KG1 (cell line): Measurements from ENCODE around the gene ICA1.

Experiments
- DNase-seq: peaks from one replicate; lab custom pipeline; 2025; lab: John Stamatoyannopoulos, UW

Gene ICA1

GRCh38 chr7:8200717-8201116, 61.2 kb downstream of the ICA1 start:
- DNase-seq: no peak

GRCh38 chr7:8200316-8200715, 61.7 kb downstream of the ICA1 start:
- no peak for DNase-seq

DNA sequence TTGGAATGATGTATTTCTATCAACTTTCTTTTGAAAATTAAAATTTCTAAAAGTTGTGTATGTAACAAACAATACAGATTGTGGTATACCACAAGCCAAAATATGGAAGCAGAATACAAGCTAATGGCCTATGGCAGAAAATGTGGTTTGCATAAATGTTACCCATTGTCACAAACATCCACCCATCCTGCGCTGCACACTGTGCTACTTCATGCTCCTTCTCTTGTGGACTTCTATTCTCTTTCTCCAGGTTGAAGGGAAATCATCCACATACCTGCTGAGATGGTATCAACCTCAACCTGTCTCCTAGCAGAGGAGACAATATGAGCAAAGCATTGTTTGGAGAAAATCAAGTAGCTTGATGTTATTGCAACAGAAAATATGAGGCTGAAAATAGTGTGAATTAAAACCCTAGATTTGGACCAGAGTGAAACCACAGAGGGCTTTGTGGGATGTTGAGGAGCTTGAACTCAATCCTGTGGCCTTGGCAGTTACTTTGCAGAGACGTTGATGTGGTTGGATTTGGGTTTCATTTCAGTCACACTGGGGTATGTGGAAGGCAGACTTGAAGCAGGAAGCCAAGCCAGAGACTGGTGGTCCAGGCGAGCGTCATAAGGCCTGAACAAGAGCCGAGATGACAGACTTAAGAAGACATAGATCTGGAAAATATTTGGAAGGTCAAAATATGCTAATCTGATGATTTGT, 63.8 kb downstream of the ICA1 start:
- DNase-seq: no peak

DNA sequence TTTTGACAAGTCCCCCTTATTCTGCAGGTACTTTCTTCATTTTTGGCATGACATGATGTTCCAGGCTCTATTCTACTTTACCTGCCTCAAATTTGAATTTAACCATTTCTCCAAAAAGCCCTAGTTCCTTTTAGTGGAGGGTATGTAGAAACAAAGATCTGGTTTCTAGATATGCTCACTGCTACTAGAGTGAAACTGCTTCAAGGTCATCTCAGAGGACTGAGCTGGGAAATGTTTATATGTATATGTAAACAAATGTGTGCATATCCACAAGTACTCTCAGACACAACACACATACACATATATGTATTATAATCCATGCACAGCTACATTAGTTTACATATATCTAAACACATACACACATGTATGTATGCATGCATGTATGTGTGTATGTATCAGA, 69.1 kb downstream of the ICA1 start:
- DNase-seq: no peak

DNA sequence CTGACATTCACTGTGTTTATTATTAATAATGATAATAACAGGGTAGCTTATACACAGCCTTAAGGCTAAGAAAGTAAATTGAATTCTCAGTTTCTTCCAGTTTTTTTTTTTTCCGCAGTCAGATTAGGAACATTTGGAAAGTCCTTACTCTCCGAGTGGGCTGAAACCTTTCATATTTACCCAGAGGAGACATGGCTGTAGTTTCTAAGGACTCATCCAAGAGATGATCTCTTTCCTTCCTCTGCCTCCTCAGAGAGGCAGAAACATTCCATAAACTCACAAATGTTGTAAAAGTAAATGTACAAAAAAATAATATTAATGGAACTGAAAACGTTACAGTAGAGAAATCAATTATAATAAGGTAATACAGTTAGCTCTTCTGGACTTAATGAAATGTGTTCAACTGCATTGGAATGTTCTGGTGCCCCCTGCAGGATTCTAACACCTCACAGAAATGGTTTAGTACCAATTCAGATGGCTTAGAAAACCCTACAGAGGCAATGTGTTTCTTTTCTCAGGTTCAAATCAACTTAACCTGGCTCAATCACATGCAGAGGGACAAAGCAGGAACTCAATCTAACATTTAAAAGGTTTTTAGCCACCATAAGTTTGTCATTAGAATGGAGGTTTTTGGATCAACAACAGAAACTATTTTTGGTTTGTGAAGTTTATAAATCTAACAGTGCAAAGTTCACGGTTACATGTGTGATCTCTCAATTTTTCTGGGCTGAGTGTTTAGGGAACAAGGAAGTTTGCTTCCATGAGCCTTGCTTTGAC, 71.7 kb downstream of the ICA1 start:
- peak; percentile 55 for DNase-seq

- no peak for DNase-seq
Observed at GRCh38 chr7:8189625-8190024, 72.3 kb downstream of the ICA1 start.

DNA sequence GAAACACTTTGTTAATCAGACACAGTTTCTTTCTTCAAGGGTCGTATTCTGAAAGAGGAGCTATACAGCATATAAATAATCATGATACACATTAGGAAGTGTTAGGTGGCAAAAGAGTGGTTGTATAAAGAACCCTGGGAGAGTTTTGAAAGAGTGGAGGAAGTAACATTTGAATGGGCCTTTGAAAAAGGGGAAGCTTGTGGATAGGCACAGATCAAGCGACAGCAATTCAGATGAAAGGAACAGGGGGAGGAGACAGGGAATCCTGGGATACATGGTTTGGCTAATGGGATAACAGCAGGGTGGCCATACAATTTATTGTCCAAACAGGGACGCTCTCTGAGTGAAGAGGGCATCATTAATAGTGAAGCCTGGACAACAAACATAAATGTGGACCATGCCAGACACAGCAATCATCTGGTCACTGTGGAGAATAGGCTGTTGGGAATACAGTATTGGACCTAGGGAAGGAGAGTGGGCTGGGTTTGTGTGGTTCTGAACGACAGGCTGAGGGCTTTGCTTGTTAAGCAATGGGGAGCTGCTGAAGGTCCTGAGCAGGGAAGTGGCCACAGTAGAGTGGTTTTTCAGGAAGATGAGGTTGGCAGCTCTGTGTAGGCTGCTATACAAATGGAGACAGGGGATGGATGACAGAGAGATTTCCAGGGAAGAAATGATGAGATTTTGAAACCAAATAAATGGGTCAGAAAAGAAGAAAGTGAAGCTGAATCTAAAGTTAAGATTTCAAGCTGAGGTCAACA, 75.9 kb downstream of the ICA1 start:
- no peak for DNase-seq

DNA sequence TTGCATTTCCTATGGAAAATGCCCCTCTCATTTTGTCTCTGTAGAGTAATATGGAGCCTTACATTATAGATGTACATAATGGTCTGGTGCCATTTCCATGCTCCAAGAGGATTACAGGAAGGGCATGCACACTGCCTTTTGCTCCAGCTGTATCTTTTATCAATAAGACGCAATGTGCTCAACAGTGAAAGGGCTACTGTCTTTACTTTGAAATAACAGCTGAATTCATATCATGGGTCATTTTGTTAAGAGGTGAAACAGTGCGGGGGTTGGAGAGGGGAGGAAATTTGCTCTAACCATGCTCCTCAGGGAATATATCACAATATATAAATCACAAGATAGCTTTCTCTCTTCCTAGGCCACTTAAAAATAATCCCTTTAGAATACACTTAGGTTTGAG, 77.7 kb downstream of the ICA1 start:
- DNase-seq: no peak

GRCh38 chr7:8179486-8179885, 82.5 kb downstream of the ICA1 start:
- DNase-seq: no peak

DNA sequence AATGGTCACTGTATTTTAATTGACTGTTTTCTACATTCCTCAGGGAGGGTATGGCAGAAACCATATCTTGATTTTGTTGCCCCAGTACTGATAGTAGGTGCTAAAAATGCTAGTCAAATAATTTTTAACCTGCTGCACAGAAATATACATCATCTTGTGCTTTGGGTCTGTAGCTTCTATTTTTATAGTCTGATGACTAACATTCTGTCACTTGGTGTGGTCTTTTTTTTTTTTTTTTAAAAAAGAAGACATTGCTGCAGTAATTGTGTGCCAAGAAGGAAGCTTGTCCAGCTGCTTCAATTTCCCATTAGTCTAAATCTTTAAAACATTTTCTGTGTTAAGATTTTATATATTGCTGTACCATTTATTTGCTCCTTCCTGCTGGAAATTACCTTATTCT, 83.6 kb downstream of the ICA1 start:
- no peak for DNase-seq

DNA sequence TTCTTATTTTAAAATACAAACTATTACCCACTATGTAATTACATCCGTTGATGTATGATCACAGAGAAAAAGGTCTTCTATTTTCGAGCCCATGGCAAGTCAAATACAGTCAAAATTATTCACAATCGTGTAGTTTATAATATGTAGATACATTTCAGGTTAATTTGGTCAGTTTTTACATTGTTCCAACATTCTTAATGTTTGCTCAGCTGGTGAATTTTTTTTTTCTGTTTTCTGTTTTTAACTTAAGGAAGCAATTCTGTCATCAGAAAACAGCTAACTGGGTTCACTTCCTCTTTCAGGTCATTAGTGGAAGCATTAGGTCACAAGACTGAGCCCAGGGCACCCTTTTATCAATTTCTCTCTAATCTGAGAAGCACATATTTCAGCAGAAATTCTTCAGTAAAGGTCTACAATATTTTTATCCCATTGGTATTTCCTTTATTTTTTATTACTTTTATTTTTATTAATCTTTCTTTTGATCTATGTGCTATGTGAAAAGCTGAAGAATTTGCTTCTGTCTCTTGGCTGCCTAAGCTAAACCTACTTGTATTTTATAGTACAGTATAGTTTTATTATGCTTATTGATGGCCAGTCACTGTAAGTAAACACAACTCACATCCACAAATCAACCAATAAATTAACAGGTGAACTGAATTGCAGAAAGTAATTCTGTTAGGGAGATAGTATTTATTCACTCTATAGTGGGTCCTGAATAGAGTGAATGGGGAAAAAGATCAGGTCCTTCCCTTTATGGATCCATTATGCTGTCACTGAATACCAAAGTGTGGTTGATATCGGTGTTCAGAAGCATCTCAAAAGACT, 84.6 kb downstream of the ICA1 start:
- peak; percentile 22 for DNase-seq

DNA sequence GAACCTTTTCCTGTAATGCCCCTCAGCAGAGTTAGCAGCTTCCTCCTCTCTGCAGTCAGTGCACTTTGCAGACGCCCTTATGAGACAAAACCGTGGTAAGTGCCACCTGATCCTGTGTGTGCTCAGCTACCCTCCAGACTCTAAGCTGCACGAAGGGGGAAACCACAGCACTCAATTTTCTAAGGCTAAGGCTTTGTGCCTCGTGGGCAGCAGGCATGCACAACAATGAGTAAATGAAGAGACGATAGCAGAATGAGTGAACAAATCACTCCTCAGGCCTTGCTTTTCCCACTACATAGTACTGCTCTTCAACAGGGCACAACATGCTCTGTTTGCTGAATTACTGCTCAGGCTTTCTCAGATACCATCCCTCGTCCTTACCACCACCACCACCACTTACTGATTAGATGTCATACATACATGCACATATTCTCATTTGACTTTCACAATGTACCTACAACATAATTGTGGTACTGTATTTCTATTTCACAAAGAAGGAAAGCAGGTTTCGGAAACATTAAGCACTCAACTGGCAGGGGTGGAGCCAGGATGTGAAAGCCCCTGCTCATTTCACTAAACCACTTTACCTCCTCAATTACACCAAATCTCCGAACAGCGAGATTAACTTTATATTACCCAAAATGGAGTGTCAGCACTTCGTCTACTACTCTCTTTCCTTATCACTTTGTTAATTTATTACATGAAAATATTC, 85.4 kb downstream of the ICA1 start:
- peak; percentile 73 for DNase-seq

GRCh38 chr7:8175929-8176369, 86.0 kb downstream of the ICA1 start:
- no peak for DNase-seq

DNA sequence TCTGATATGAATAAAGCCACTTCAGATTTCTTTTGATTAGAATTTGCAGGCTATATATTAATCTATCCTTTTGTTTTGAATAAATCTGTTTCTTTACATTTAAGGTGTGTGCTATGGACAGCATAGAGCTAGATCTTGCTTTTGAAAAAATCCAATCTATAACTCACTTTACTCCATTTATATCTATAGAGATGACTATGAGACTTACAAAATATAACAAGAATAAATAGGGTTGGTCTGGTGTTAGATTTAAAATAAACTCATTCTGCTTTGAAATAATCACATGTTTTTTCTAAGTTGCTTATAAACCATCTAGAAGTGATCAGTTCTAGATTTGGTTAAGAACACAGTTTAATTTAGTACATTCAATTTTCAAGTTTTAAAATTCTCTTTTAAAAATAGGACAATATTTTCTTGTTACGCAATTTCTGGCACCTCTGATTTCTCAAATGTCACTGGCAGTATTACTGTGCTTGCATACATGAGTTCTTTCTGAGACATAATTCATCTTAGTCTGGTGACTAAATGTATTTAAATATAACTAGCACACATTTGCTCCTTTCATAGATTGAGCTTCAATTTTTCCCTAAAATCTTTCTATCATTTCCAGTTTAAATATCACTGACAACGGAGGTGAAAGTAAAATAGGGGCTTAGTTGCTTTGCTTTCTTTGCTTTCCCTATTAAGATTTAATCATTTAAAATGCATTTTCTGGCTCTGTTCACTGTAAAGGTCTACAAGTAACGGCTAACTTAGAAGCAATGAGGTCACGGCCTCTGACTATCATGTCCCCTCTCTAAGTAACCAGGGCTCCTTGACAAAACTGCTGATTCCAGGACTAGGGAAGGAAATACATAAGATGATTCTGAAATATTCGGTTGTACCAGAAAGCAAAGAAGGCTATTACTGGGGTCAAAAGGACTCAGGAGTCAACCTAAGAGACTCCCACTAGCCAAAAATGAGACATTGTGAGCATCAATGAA, 89.3 kb downstream of the ICA1 start:
- DNase-seq: no peak

DNA sequence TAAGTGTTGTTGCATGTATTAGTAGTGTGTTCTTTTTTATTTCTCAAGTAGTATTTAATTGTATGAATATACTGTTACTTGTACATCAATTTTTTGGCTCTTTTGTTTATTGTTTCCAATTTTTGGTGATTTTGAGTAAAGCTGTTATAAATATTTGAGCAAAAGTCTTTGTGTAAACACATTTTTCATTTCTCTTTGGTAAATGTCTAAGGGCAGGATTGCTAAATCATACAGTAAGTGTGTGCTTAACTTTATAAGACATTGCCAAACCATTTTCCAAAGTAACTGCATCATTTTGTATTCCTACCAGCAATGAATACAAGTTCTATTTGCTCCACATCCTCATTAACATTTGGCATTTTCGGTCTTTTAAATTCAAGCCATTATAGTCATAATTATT, 92.8 kb downstream of the ICA1 start:
- no peak for DNase-seq

- no peak for DNase-seq
Observed at GRCh38 chr7:8168336-8168735, 93.6 kb downstream of the ICA1 start.

DNA sequence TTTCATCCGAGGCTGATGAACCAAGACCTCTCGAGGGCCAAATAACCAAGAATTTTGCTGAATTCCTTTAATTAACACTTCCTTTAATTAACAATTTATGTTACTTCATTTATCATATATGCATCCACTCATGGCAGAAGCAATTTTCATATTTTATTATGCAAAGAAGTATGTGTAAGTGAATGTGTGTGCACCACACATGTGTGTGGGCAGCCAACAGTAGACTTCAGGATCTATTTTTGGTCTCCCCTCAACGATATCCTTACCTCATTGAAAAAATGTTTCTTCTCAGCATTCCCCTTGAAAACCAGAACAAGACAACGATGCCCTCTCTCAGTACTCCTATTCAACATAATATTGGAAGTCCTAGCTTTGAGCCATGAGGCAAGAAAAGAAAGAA, 96.8 kb downstream of the ICA1 start:
- DNase-seq: no peak

DNA sequence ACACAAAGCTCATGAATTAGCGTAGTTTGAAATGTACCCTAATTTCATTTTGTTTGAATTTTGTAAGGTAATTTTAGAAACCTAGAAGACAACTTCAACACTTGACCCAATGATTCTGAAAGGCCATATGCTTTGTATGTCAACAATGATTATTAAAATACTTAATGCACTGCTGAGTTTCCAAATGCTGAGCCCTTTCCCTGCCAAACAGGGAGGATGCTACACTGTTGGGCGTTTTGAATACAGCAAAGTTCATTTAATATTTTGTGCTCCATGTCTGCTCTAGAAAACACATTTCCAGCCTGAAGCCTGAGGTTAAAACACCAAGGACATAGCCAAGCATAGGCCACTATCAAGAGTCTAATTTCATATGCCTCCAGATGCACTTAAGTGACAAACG, 99.8 kb downstream of the ICA1 start:
- DNase-seq: no peak

GRCh38 chr7:8161364-8161828, 100.6 kb downstream of the ICA1 start:
- DNase-seq: no peak

- DNase-seq: no peak
Observed at GRCh38 chr7:8160779-8161345, 101.1 kb downstream of the ICA1 start.
